Fibroblast of pulmonary artery (primary cell): ENCODE data around the gene TMA16.
"Not testable (repeated sequence)": the region's sequence is repeated elsewhere in the genome, so short reads cannot be mapped to it uniquely, and the experiment has no call there.

Experiments
- DNase-seq: peaks from one replicate; pipeline ENCODE4 v3.0.0-alpha.2; 2010; ENCODE audit warnings: low read depth
- H3K4me3 ChIP-seq: replicated peaks from 2 replicates; pipeline ENCODE4 v1.5.1; 2011; ENCODE audit warnings: low read depth, mild to moderate bottlenecking, control low read depth, low read length, moderate library complexity
- TF ChIP-seq, protein P1 (sequence below): IDR thresholded peaks from 2 replicates; pipeline ENCODE4 v1.5.1; 2011; ENCODE audit warnings: mild to moderate bottlenecking, control low read depth, low read length, inconsistent platforms; ENCODE audit errors: missing control alignments

Gene TMA16

DNA sequence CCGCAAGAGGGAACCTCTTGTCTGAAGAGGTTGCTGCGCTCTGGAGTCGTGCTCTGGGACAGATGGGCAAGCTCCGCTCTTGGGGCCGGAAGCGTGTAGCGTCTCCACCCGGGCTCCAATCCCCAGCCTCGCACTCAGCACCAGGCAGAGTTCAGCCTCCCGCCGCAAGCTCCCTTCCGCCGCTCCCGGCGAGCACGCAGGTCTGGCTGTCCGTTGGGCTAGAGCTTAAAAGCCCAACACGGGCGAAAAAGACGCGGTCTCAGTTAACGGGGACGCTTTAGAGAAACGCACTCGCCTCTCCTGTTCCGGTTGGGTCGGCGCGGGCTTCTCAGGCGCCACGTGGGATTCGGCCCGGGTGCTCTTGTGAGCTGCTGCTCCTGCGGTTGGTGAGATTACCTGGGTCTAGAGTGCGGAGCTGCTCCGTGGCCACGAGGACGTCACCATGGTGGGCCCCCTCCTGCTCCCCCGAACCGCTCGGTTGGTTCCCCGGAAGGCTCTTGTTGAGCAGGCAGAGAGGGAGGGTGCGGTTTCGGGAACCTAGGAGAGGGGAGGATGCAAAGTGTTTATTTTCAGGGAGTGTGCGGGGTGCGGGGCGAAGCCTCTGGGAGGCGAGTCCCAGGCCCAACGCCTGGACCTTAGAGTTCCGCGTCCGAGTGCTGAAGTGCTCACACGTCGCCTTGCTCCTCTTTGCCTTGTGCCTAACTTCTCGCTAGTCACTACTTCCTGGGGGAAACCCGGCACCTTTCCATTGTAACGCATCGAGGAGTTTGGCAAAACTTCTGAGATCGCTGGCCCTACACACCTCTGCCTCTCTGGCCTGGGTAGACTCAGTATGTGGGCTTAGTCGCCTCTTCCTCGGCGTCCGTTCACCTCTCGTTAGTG is at the start of gene TMA16:
Gene TMA16 (plus strand): TSS at position 331 of the 882 bp plus-strand sequence. CDS start 112 bp downstream, at position 443.
- DNase-seq: peak; percentile 97
- peak within 1 kb of the TSS; percentile 93 for H3K4me3 ChIP-seq
- TF ChIP-seq, protein P1, sequence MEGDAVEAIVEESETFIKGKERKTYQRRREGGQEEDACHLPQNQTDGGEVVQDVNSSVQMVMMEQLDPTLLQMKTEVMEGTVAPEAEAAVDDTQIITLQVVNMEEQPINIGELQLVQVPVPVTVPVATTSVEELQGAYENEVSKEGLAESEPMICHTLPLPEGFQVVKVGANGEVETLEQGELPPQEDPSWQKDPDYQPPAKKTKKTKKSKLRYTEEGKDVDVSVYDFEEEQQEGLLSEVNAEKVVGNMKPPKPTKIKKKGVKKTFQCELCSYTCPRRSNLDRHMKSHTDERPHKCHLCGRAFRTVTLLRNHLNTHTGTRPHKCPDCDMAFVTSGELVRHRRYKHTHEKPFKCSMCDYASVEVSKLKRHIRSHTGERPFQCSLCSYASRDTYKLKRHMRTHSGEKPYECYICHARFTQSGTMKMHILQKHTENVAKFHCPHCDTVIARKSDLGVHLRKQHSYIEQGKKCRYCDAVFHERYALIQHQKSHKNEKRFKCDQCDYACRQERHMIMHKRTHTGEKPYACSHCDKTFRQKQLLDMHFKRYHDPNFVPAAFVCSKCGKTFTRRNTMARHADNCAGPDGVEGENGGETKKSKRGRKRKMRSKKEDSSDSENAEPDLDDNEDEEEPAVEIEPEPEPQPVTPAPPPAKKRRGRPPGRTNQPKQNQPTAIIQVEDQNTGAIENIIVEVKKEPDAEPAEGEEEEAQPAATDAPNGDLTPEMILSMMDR: no peak

DNA sequence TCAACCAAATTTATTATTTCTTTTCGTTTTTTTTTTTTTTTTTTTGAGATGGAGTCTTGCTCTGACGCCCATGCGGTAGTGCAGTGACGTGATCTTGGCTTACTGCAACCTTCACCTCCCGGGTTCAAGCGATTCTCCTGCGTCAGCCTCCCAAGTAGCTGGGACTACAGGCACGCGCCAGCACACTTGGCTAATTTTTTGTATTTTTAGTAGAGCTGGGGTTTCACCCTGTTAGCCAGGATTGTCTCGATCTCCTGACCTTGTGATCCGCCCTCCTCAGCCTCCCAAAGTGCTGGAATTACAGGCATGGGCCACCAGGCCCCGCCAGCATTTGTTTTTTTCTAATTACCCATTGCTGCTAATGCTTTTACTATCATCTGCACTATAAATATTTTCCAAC is 47.5 kb upstream of the TMA16 start:
- H3K4me3 ChIP-seq, DNase-seq: not testable (repeated sequence)

DNA sequence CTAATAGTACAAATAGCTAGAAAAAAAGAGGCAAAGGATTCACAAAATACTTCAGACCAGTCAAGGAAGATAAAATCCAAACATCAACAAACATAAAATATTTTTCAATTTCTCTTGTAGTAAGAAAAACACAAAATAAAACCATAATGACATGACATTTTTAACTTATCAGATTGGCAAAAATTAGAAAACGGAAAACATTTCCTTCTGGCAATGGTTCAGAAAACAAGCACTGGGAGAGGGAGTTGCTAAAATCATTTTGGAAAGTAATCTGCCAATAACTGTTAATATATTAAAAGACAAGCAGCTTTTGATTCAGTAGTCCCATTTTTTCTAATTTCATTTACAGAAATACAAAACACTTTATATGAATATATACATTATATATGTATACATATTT is 47.0 kb upstream of the TMA16 start:
- TF ChIP-seq, protein P1: no peak
- DNase-seq: peak; percentile 43
- H3K4me3 ChIP-seq: no peak overlapping the region

DNA sequence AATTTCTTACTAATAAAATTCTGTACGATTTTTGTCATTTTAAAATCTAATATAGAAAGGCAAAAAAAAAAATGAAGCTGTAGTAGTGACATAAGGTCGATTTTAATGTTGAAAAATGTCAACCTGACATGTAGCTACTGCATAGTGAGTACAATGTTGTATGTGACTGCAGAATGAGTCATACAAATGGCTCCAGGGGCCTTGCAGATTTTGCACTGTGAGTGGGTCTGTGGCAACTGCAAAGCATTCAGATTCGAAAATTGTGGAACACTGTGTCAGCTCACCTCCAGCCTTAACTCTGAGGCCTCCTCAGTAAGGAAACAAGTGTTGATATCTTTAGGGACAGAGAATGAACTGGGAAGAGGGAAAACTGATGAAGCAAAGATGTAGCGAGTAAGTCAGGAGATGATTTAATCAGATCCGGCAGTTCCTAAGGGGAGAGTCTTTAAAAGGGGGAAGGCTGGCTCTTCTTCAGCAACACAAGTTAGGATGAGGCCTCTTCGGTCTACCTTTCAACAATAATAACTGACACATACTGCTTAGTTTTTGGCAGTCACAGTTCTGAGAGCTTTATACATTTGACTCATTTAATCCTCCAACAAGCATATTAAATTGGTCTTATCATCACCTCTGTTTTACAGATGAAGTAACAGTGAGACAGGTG is 45.8 kb upstream of the TMA16 start:
- TF ChIP-seq, protein P1: no peak
- peak; percentile 56 for DNase-seq
- no peak overlapping the region for H3K4me3 ChIP-seq

DNA sequence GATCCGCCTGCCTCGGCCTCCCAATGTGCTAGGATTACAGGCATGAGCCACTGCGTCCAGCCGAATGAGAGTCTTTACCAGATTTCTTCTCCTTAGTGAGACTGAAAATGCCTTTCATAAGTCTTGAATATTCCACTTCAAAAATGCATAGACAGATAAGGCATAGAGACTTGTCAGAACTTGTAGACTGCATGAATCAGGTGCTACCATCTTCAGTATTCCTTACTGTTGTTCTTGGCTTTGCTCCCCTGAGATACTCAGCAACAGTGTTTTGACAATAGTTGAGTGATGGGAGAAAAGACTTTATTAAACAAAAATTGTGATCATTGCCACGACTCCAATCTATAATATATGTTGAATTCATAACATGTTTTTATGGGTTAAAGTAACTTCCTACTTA is 31.9 kb upstream of the TMA16 start:
- no peak for DNase-seq
- TF ChIP-seq, protein P1: no peak
- H3K4me3 ChIP-seq: no peak overlapping the region

GRCh38 chr4:163467082-163467770 is 27.3 kb upstream of the TMA16 start:
- TF ChIP-seq, protein P1: no peak
- no peak overlapping the region for H3K4me3 ChIP-seq
- no peak for DNase-seq

- DNase-seq: no peak
- TF ChIP-seq, protein P1: no peak
- H3K4me3 ChIP-seq: no peak overlapping the region
These were observed 24.1 kb upstream of the TMA16 start for GRCh38 chr4:163470391-163470790.
